GM12875 (cell line): ENCODE data around the gene KIRREL1.
"Not testable (repeated sequence)": the region's sequence is repeated elsewhere in the genome, so short reads cannot be mapped to it uniquely, and the experiment has no call there.

Source experiments
- H3K4me3 ChIP-seq: one replicate; pipeline ENCODE4 v1.5.1; 2011; ENCODE audit warnings: low read depth, low read length, control low read depth
- CTCF ChIP-seq: IDR thresholded peaks from 2 replicates; pipeline ENCODE4 v1.5.1; 2011; ENCODE audit warnings: low read depth, mild to moderate bottlenecking, control low read depth, inconsistent platforms, low read length, moderate library complexity, borderline replicate concordance; ENCODE audit not compliant: insufficient read depth

The KIRREL1 gene

GRCh38 chr1:158122833-158123388 lies 129.5 kb downstream of the KIRREL1 start:
- H3K4me3 ChIP-seq = no peak overlapping the region

GRCh38 chr1:158124034-158124433 lies 130.6 kb downstream of the KIRREL1 start:
- no peak for TF ChIP-seq CTCF
- H3K4me3 ChIP-seq = no peak overlapping the region

More at GRCh38 chr1:158122833-158123388, 129.5 kb downstream of the KIRREL1 start:
- no peak for TF ChIP-seq CTCF

- no peak overlapping the region for H3K4me3 ChIP-seq
These were observed 131.6 kb downstream of the KIRREL1 start for GRCh38 chr1:158124999-158125398.

GRCh38 chr1:158126425-158126824 lies 133.0 kb downstream of the KIRREL1 start:
- TF ChIP-seq CTCF = no peak
- no peak overlapping the region for H3K4me3 ChIP-seq

More at GRCh38 chr1:158124999-158125398, 131.6 kb downstream of the KIRREL1 start:
- peak; percentile 78 for TF ChIP-seq CTCF

GRCh38 chr1:158128531-158128930 lies 135.1 kb downstream of the KIRREL1 start:
- not testable (repeated sequence) for H3K4me3 ChIP-seq

GRCh38 chr1:158131217-158131616 lies 137.8 kb downstream of the KIRREL1 start:
- no peak overlapping the region for H3K4me3 ChIP-seq
- no peak for TF ChIP-seq CTCF

GRCh38 chr1:158140764-158141192 lies 147.3 kb downstream of the KIRREL1 start:
- no peak for TF ChIP-seq CTCF

More at GRCh38 chr1:158140764-158141192, 147.3 kb downstream of the KIRREL1 start:
- H3K4me3 ChIP-seq = no peak overlapping the region
